Fibroblast of the aortic adventitia (primary cell): Measurements from ENCODE around the gene ACP7. TPM values are rescaled to one million over a fixed set of nuclear protein-coding genes. Genes with fewer than 3 reads are reported as not detected.

Experiments used
- DNase-seq: peaks from one replicate; pipeline ENCODE4 v3.0.0-alpha.2; 2010; ENCODE audit warnings: low read depth
- H3K4me3 ChIP-seq: 2 replicates; pipeline ENCODE4 v1.5.1; 2011; ENCODE audit warnings: low read depth, mild to moderate bottlenecking, control low read depth, low read length, moderate library complexity
- CTCF ChIP-seq: IDR thresholded peaks from 2 replicates; pipeline ENCODE4 v1.5.1; 2011; ENCODE audit warnings: mild to moderate bottlenecking, low read length, control low read depth, inconsistent platforms; ENCODE audit not compliant: insufficient read depth
- total RNA-seq: library from RNA; depleted of rRNA; stranded (reverse); fragments of >200 nt; gene quantifications from 2 replicates; pipeline ENCODE4 v1.2.3, GENCODE V29; 2012; ENCODE audit warnings: low replicate concordance

Gene ACP7
- total RNA-seq, 1 donor: 0.45 TPM

DNA sequence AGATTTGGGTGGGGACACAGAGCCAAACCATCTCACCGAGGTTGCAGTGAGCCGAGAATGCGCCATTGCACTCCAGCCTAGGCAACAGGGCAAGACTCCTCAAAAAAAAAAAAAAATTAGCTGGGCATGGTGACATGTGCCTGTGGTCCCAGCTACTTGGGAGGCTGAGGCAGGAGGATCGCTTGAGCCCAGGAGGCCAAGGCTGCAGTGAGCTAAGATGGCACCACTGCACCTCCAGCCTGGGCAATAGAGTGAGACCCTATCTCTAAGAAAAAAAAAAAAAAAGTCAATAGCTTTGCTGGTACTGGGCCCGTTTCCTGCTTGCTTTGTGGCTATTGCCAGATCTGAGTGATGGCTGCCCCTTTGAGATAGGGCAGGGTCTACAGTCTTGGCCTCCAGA lies 13.1 kb downstream of the ACP7 start:
- no peak overlapping the region for H3K4me3 ChIP-seq
- no peak for DNase-seq
- TF ChIP-seq CTCF: no peak

DNA sequence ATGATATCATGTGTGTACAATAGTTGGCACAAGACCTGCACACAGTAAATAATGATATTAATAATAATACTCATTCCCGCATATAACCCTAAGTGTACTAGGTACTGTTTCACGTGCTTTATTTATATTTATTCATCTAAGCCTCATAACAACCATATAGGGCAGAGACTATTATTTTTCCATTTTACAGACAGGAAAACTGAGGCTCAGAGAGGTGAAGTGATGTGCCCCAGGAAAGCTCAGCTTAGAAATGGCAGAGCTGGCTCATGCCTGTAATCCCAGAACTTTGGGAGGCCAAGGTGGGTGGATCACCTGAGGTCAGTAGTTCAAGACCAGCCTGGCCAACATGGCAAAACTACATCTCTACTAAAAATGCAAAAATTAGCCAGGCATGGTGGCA lies 13.6 kb downstream of the ACP7 start:
- TF ChIP-seq CTCF: no peak
- DNase-seq: no peak

GRCh38 chr19:39098365-39099269 lies 14.4 kb downstream of the ACP7 start:
- TF ChIP-seq CTCF: no peak
- no peak overlapping the region for H3K4me3 ChIP-seq
- no peak for DNase-seq

More for the DNA sequence above, 13.6 kb downstream of the ACP7 start:
- H3K4me3 ChIP-seq: no peak overlapping the region

GRCh38 chr19:39099341-39099740 lies 15.2 kb downstream of the ACP7 start:
- no peak for DNase-seq
- no peak for TF ChIP-seq CTCF
- H3K4me3 ChIP-seq: no peak overlapping the region

- DNase-seq: no peak
- TF ChIP-seq CTCF: no peak
- no peak overlapping the region for H3K4me3 ChIP-seq
Measured at GRCh38 chr19:39100500-39101166, 16.5 kb downstream of the ACP7 start.

- no peak for TF ChIP-seq CTCF
- no peak for DNase-seq
- H3K4me3 ChIP-seq: no peak overlapping the region
Measured at GRCh38 chr19:39103151-39103550, 19.0 kb downstream of the ACP7 start.
